Activated naive CD8-positive, alpha-beta T cell treated with anti-CD3 and anti-CD28 coated beads, Interleukin-2, amount 10 ng/mL, durations not matched to agents 7 days and 5 days (primary cell): ENCODE data around the gene ABCE1. TPM values are rescaled to one million over a fixed set of nuclear protein-coding genes. Genes with fewer than 3 reads are reported as not detected.

Experiments
- ATAC-seq: fragments of 150-1000 bp; cut with Tn5 transposase; one replicate; pipeline ENCODE4 v1.10.0; 2021; ENCODE audit warnings: low read depth, moderate library complexity
- POLR2A ChIA-PET: fragments of 350-600 bp; sonication (Branson Sonifier 250); formaldehyde crosslinking; loops from one replicate; lab custom pipeline; 2021; ENCODE audit warnings: antibody characterized with exemption; lab: Charles Lee
- DNase-seq: peaks from one replicate; pipeline ENCODE4 v3.0.0; 2021
- H3K27ac Mint-ChIP-seq: one replicate; pipeline ENCODE4 v1.8.0; 2022; ENCODE audit warnings: mild to moderate bottlenecking, mixed read lengths
- H3K27me3 Mint-ChIP-seq: one replicate; pipeline ENCODE4 v1.8.0; 2022; ENCODE audit warnings: mild to moderate bottlenecking, moderate library complexity, mixed read lengths
- H3K36me3 Mint-ChIP-seq: one replicate; pipeline ENCODE4 v1.8.0; 2021; ENCODE audit warnings: mild to moderate bottlenecking, mixed read lengths
- H3K4me1 Mint-ChIP-seq: one replicate; pipeline ENCODE4 v1.8.0; 2021; ENCODE audit warnings: mixed read lengths
- H3K4me3 Mint-ChIP-seq: one replicate; pipeline ENCODE4 v1.8.0; 2022; ENCODE audit warnings: mild to moderate bottlenecking, moderate library complexity, mixed read lengths
- H3K9me3 Mint-ChIP-seq: one replicate; pipeline ENCODE4 v1.8.0; 2021; ENCODE audit warnings: mixed read lengths
- total RNA-seq, 2 experiments: library from RNA; stranded (reverse); gene quantifications; one replicate each; pipeline ENCODE4 v1.2.3, GENCODE V29; 2021

ABCE1 gene
- total RNA-seq, result 10 to 100 TPM; 57.5 to 59.3 TPM

DNA sequence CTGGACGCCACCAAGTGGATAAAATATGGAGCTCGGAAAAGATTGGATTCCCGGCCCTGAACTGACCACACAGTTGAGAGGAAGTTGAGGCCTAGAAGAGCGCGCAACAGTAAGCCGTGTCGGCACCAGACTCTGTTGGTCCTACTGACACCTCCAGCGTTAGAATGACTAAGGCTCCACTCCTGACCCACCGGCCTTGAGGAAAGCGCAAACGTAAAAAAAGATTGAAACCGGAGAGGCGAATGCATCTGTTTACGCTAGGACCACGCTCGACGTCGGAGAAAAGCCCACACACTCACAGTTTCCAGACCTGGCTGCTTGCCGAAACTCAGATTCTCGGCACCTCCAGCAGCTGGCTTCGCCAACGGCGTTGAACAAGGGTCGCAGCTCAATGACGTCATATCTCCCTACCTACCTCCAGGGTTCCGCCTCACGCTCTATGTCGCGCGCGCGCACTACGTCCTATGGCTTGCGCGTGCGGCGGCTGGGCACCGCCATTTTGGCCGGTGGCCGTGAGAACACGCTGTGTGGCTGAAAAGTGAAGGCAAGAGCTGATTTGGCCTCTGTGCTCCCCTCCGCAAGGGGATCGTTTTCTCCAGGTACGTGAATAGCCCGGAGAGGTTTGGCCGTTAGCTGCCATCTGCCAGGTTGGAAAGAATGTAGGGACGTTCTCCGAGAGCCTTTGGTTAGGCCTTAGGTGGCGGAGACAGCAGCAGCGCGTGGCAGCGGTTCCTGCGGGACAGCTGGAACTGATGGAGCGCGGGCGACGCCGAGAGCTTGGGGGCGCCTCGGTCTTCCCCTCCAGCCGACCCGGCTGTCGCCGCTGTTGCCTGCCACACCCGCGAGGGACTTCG lies at the start of gene ABCE1, which contains the start of gene ANAPC10:
TSS of gene ABCE1 (plus strand) at position 491 of the 854 bp plus-strand sequence. CDS start 6,102 bp downstream, outside the sequence.
TSS of gene ANAPC10 (minus strand) at position 376 of the 854 bp plus-strand sequence. CDS start 2,097 bp downstream, outside the sequence.
- Mint-ChIP-seq H3K4me3 (peak within 1 kb of the TSS; percentile 97), H3K36me3 (peaks cover 23% of the 10 kb centered on the region), H3K27me3 (no peaks in the 10 kb centered on the region), H3K4me1 (peaks cover 11% of the 10 kb centered on the region), H3K9me3 (no peaks in the 10 kb centered on the region), H3K27ac (peak within 1 kb of the TSS; percentile 98)
- DNase-seq (peak; percentile 92), ATAC-seq (peak; percentile 92)
- POLR2A ChIA-PET, result interaction anchor here (0.6 to 3.3 kb wide), 10 partner anchors 11 to 840 kb away, joined by 3 to 42 read pairs (median 4); partner anchors contain the start of gene OTUD4

DNA sequence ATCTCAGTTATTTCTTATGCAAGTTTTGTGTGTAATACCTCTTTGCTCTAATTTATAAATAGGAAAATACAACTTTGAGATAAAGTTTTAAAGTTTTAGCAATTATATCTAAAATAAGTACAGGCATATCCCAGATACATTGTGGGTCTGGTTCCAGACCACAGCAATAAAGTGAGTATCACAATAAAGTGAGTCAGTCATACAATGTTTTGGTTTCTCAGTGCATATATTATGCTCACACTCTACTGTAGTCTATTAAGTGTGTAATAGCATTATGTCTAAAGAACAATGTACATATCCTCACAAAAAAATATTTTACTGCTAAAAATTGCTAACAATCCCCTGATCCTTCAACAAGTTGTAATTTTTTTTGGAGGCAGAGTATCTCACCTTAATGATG lies 49.3 kb upstream of the ABCE1 start:
- DNase-seq (no peak), ATAC-seq (no peak)
- Mint-ChIP-seq H3K27ac (no peak overlapping the region), H3K4me3 (no peak overlapping the region), H3K27me3 (no peaks in the 10 kb centered on the region), H3K4me1 (no peaks in the 10 kb centered on the region), H3K36me3 (peaks cover 17% of the 10 kb centered on the region), H3K9me3 (no peaks in the 10 kb centered on the region)
- POLR2A ChIA-PET, result no interaction called here

DNA sequence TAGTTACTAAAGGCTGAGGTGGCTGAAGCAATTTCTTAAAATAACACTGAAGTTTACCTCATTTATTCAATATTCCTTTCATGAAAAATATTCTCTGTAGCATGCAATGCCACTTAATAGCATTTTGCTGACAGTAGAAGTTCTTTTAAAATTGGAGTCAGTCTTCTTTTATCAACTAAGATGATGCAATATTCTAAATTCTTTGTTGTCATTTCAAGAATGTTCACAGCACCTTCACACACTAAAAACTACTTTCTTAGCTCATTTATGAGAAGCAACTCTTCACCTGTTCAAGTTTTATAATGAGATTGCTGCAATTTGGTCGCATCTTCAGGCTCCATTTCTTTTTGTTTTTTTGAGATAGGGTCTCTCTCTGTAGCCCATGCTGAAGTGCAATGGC lies 48.9 kb upstream of the ABCE1 start:
- no peaks in the 10 kb centered on the region for H3K9me3 Mint-ChIP-seq
- ATAC-seq, result no peak
- peaks cover 15% of the 10 kb centered on the region for H3K36me3 Mint-ChIP-seq
- H3K27ac Mint-ChIP-seq, result no peak overlapping the region
- DNase-seq, result no peak
- H3K4me1 Mint-ChIP-seq, result no peaks in the 10 kb centered on the region
- POLR2A ChIA-PET, result no interaction called here
- no peaks in the 10 kb centered on the region for H3K27me3 Mint-ChIP-seq
- H3K4me3 Mint-ChIP-seq, result no peak overlapping the region

DNA sequence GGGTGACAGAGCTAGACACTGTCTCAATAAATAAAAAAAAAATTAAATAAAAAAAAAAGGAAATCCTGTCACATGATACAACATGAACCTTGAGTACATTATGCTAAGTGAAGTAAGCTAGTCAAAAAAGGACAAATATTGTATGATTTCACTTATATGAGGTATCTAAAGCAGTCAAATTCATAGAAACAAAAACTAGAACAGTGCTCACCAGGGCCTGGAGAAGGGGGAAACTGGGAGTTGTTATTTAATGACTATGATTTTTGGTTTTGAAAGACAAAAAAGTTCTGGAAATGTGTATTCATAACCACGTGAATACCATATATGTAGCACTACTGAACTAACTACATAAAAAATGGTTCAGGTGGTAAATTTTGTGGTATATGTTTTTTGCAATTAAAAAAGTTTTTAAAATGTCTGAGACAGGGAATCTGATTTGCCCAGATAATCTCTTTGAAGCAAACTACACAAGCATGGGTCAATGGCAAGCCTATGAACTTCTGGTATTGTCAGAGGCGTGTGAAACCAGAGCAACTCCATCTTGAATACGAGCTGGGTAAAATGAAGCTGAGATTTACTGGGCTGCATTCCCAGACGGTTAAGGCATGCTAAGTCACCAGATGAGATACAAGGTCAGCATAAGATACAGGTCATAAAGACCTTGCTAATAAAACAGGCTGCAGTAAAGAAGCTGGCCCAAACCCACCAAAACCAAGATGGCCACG lies 42.4 kb upstream of the ABCE1 start:
- H3K4me3 Mint-ChIP-seq, result no peak overlapping the region

DNA sequence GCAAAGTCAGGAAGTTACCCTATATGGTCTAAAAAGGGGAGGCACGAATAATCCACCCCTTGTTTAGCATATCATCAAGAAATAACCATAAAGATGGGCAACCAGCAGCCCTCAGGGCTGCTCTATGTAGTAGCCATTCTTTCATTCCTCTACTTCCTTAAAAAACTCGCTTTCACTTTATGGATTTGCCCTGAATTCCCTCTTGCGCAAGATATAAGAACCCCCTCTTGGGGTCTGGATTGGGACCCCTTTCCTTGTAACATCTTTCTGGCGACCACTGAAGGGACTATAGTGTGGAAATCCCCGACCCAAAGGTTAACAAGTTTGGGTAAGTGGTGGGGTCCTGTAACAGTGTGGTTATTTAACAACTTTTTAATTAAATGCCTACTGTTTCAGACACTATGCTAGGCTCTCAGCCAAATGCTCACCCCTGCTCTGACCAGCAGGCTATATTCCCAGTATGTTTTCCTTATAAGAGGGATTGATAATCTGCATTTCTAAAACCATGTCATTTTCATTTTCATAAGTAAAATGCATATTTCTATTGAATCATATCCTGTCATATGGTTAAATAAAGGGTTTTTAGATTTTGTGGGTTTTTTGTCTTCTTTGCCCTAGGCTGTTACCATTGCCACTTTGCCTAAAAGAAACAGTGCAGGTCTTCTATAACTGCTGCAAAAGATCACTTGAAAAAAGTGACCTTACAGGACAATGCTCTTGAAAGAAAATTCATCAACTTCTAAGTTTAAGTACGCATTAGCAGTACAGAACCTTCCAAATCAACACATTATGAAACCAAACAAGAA lies 41.6 kb upstream of the ABCE1 start:
- DNase-seq, result no peak
- POLR2A ChIA-PET, result no interaction called here
- no peaks in the 10 kb centered on the region for H3K27me3 Mint-ChIP-seq
- H3K36me3 Mint-ChIP-seq, result peaks cover 12% of the 10 kb centered on the region
- no peak overlapping the region for H3K4me3 Mint-ChIP-seq
- peak overlapping the region; percentile 49 for H3K27ac Mint-ChIP-seq
- peaks cover 24% of the 10 kb centered on the region for H3K4me1 Mint-ChIP-seq
- no peaks in the 10 kb centered on the region for H3K9me3 Mint-ChIP-seq
- peak; percentile 36 for ATAC-seq

More for the DNA sequence above, 42.4 kb upstream of the ABCE1 start:
- Mint-ChIP-seq H3K9me3 (no peaks in the 10 kb centered on the region), H3K4me1 (peaks cover 21% of the 10 kb centered on the region), H3K36me3 (peaks cover 17% of the 10 kb centered on the region), H3K27ac (no peak overlapping the region), H3K27me3 (no peaks in the 10 kb centered on the region)
- no peak for ATAC-seq
- DNase-seq, result no peak
- POLR2A ChIA-PET, result no interaction called here

DNA sequence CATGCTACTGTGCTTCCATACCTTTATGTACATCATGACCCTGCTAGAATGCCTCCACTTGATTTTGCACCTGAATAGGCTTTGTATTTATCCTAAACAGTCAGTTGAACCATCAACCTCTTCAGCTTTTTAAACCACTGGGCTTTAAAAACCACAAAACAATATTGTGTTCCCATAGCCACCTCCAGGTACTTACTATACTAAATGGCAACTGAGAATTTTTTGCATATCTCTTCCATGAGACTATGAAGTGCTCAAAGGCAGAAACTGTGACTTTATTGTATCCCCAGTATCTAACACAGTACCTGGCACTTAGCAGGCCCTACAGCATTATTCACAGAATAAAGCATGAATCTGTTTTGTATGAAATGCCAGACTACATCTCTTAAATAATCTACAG lies 39.9 kb upstream of the ABCE1 start:
- no peak for ATAC-seq
- Mint-ChIP-seq H3K4me3 (no peak overlapping the region), H3K4me1 (peaks cover 26% of the 10 kb centered on the region), H3K9me3 (no peaks in the 10 kb centered on the region), H3K36me3 (peaks cover 17% of the 10 kb centered on the region), H3K27me3 (no peaks in the 10 kb centered on the region), H3K27ac (no peak overlapping the region)
- POLR2A ChIA-PET, result no interaction called here
- no peak for DNase-seq

DNA sequence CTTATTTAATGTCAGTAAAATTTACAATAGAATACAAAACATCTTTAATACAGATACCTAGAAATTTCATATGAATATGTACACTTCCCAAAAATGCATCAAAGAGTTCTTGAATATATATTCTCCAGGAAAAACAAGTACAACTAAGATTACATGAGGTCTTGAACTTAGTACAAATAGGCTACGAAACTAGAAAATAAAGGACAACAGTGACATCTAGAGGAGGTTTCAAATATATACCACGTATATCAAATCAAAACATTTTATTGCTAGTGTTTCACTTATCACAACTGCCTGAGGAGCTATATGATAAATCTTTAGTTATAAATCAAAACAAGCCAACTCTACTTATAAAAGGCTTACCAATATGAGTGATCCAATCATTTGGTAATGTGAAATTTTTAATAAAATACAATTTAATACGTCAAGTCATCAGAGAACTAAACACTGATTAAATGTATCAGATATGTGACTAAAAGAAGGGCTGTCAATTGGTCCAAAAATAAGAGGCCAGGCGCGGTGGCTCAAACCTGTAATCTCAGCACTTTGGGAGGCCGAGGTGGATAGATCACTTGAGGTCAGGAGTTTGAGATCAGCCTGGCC lies 36.7 kb upstream of the ABCE1 start:
- no peak for DNase-seq
- POLR2A ChIA-PET, result no interaction called here
- no peak overlapping the region for H3K27ac Mint-ChIP-seq
- H3K4me1 Mint-ChIP-seq, result peaks cover 23% of the 10 kb centered on the region
- ATAC-seq, result peak; percentile 50
- no peak overlapping the region for H3K4me3 Mint-ChIP-seq
- H3K9me3 Mint-ChIP-seq, result no peaks in the 10 kb centered on the region
- no peaks in the 10 kb centered on the region for H3K27me3 Mint-ChIP-seq
- H3K36me3 Mint-ChIP-seq, result peaks cover 7% of the 10 kb centered on the region

DNA sequence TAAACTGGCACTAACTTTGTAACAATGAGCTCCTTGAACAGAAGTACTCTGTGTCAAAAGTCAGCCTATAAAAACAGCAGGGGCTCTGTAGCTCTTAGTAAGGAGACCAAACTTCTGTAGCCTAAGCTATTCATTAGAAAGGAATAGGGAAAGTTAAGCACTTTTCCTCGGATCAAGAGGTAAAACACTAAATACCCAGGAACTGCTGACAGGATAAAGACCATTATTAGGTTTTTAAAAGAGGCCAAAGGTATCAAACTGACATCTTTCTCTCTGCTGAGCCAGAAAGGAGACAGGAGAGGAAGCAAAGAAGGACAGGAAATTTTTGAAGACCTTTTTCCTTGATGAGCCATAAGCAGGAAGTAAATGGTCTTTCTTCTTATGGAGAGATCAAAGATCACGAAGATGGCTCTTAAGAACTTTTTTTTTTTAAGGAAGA lies 32.0 kb upstream of the ABCE1 start:
- H3K36me3 Mint-ChIP-seq, result peaks cover 13% of the 10 kb centered on the region
- no peak overlapping the region for H3K27ac Mint-ChIP-seq
- DNase-seq (no peak), ATAC-seq (no peak)
- H3K27me3 Mint-ChIP-seq, result no peaks in the 10 kb centered on the region
- POLR2A ChIA-PET, result no interaction called here
- no peak overlapping the region for H3K4me3 Mint-ChIP-seq
- H3K9me3 Mint-ChIP-seq, result no peaks in the 10 kb centered on the region
- H3K4me1 Mint-ChIP-seq, result peaks cover 18% of the 10 kb centered on the region

DNA sequence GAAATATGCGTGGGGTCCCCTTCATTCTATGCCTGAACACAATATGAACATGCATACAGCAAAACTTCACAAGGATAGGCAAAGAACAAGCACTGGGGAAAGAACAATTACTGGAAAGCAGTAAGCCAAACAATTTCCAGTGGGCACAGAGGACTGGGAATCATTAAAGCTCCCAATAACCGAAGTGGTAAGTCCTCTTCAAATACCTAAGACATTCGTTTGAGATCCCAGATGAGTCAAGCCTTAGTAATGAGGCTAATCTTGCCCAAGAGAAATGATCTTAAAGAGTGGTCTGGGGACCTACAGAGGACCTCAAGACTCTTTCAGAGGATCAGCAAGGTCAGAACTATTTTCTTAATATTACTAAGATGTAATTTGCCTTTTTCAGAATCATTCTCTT lies 28.8 kb upstream of the ABCE1 start:
- Mint-ChIP-seq H3K27me3 (no peaks in the 10 kb centered on the region), H3K4me1 (peaks cover 13% of the 10 kb centered on the region), H3K27ac (no peak overlapping the region), H3K9me3 (no peaks in the 10 kb centered on the region), H3K4me3 (no peak overlapping the region), H3K36me3 (peaks cover 9% of the 10 kb centered on the region)
- DNase-seq (no peak), ATAC-seq (no peak)
- POLR2A ChIA-PET, result no interaction called here

DNA sequence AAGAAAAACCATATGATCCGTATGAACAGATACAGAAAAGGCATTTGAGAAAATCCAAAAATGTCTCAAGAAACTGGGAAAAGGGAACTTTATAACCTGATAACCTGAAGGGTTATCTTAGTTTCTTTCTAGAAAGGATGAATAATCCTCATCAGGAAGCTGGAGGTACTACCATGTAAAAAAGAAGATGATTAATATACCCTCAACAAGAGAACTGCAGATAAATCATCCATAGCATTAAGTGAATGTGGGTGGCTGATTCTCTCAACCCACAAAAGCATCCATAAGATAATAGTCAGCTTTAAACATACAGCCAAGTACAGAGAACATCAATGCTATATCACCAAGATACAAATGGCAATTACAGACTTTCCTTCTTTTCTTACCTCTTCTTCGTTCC lies 26.6 kb upstream of the ABCE1 start:
- H3K27ac Mint-ChIP-seq, result no peak overlapping the region
- H3K4me3 Mint-ChIP-seq, result no peak overlapping the region
- POLR2A ChIA-PET, result no interaction called here
- peaks cover 20% of the 10 kb centered on the region for H3K4me1 Mint-ChIP-seq
- no peak for DNase-seq
- peaks cover 19% of the 10 kb centered on the region for H3K36me3 Mint-ChIP-seq
- ATAC-seq, result no peak
- H3K9me3 Mint-ChIP-seq, result peaks cover 2% of the 10 kb centered on the region
- no peaks in the 10 kb centered on the region for H3K27me3 Mint-ChIP-seq

DNA sequence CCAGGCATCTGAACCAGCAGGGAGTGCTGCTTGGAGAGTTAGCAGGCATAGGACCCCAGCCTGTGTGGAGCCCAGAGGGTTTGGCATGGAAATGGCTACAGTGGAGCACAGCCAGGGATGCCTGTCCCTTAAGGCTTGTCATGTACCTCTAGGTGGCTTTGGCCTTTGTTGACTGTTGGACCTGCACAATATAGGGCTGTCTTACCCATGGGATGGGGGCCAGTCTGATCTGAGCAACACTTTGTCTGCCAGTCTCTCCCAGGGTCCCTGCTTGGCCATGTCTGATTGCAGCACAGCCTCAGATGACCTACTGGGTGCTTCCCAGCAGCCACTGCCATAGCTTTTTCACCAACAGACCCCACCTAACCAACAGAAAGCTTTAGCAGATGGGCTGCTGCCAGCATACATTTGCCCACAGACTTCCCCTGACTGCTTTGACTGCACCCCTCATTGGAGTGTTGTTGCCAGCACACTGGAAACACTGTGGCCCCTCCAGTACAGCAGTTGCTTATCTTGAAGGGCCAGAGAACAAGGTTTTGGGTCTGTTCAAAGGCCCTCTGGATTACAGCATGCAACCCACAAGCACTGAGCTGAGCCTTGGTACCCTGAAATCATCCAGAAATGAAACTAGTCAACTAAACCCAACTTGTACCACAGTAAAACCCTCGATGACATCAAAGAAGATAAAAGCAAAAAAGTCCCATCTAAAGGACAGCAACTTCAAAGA lies 22.2 kb upstream of the ABCE1 start:
- POLR2A ChIA-PET, result interaction anchor here (0.5 to 1.5 kb wide), 2 partner anchors 14 to 22 kb away, joined by 3 to 4 read pairs; partner anchors contain the start of genes ABCE1 and ANAPC10
- peaks cover 48% of the 10 kb centered on the region for H3K36me3 Mint-ChIP-seq
- DNase-seq (peak; percentile 30), ATAC-seq (peak; percentile 87)
- no peaks in the 10 kb centered on the region for H3K27me3 Mint-ChIP-seq
- peak overlapping the region; percentile 61 for H3K4me3 Mint-ChIP-seq
- peaks cover 19% of the 10 kb centered on the region for H3K4me1 Mint-ChIP-seq
- H3K27ac Mint-ChIP-seq, result peak overlapping the region; percentile 90
- H3K9me3 Mint-ChIP-seq, result peaks cover 12% of the 10 kb centered on the region

DNA sequence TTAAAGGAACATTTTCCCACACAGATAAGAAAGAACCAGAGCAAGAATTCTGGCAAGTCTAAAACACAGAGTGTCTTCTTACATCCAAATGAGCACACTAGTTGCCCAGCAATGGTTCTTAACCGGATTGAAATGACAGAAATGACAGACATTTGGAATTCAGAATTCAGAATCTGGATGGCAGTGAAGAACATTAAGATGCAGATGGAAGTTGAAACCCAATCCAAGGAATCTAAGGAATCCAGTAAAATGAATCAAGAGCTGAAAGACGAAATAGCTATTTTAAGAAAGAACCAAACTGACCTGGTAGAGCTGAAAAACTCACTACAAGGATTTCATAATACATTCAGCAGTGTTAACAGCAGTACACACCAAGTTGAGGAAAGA lies 21.6 kb upstream of the ABCE1 start:
- POLR2A ChIA-PET, result interaction anchor here (1.5 kb wide), 1 partner anchor 21 kb away, joined by 4 read pairs; the partner anchor contains the start of genes ABCE1 and ANAPC10
- Mint-ChIP-seq H3K27me3 (no peaks in the 10 kb centered on the region), H3K4me1 (peaks cover 19% of the 10 kb centered on the region), H3K4me3 (peak overlapping the region; percentile 61), H3K27ac (peak overlapping the region; percentile 90), H3K36me3 (peaks cover 47% of the 10 kb centered on the region), H3K9me3 (peaks cover 12% of the 10 kb centered on the region)
- DNase-seq (no peak), ATAC-seq (no peak)
